ENCODE results near the gene DDX47. TPM values are rescaled to one million over a fixed set of nuclear protein-coding genes. Genes with fewer than 3 reads are reported as not detected.
"Not testable (repeated sequence)": the region's sequence is repeated elsewhere in the genome, so short reads cannot be mapped to it uniquely, and the experiment has no call there.

The DDX47 gene
- total RNA-seq, 4 donors from 2014 or later: 49.2 to 66.7 (median 60.2) TPM

- no peak for ATAC-seq
- Histone ChIP-seq H3K27me3 (no peaks in the 10 kb centered on the region), H3K4me3 (no peak overlapping the region), H3K4me1 (peaks cover 0 to 16% (median 0%) of the 10 kb centered on the region in 3 donors), H3K27ac (no peak overlapping the region), H3K9me3 (no peaks in the 10 kb centered on the region), H3K36me3 (no peaks in the 10 kb centered on the region)
- WGBS, 2 donors (ENCODE audit: low coverage in 1 of 2): 77 to 91% methylated on average over 7 to 8 of the region's 8 CpGs
- TF ChIP-seq POLR2AphosphoS5 (IDR thresholded peaks at IDR 0.05) (no peak), POLR2A (IDR thresholded peaks at IDR 0.05) (no peak), CTCF (IDR thresholded peaks at IDR 0.05) (no peak), EP300 (IDR thresholded peaks at IDR 0.05) (no peak)
Measured at GRCh38 chr12:12799163-12799920, 13.8 kb upstream of the DDX47 start.

DNA sequence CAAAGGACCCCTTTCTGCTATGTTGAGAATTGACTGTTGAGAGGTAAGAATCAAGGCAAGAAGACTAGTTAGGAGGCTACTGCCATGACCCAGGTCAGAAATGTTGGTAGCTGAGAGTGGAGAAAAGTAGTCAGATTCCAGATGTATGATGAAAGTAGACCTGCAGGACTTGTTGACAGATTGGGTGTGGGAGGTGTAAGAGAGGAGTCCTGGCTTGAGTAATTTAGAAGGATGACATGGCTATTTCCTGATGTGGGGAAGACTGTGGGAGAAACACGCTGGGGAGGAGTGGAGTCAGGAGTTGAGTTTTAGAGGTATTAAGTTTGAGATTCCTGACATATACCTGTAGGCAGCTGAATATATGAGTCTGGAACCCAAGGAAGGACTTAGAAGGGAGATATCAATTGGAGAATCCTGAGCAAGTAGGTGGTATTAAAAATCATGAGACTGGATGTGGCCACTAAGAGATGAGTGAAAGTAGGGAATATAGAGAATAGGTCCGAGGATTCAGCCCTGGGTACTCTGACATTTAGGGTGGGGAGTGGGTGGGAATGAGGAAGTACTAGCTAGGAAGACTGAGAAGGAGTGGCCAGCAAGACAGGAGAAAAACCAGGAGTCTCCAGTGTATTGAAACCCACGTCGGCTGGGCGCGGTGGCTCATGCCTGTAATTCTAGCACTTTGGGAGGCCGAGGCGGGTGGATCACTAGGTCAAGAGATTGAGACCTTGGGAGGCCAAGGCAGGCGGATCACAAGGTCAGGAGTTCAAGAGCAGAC, 12.6 kb upstream of the DDX47 start:
- TF ChIP-seq EP300 (IDR thresholded peaks at IDR 0.05) (no peak), POLR2A (IDR thresholded peaks at IDR 0.05) (no peak), POLR2AphosphoS5 (IDR thresholded peaks at IDR 0.05) (no peak), CTCF (IDR thresholded peaks at IDR 0.05) (no peak)
- no peaks in the 10 kb centered on the region for H3K36me3 ChIP-seq
- peaks cover 0 to 16% (median 0%) of the 10 kb centered on the region in 3 donors for H3K4me1 ChIP-seq
- no peak overlapping the region for H3K4me3 ChIP-seq
- no peaks in the 10 kb centered on the region for H3K27me3 ChIP-seq
- ATAC-seq: no peak
- H3K27ac ChIP-seq: no peak overlapping the region
- 78 to 86% methylated on average over 8 to 9 of the region's 9 CpGs for WGBS, 2 donors (ENCODE audit: low coverage in 1 of 2)
- H3K9me3 ChIP-seq: no peaks in the 10 kb centered on the region

GRCh38 chr12:12801656-12802055, 11.5 kb upstream of the DDX47 start:
- H3K27me3 ChIP-seq, ATAC-seq: not testable (repeated sequence)
- WGBS, 2 donors (ENCODE audit: low coverage in 1 of 2): 88% methylated on average over 1 of the region's 4 CpGs; no CpG with 5 or more reads in 1 of the 2 donors

GRCh38 chr12:12803186-12803585, 10.0 kb upstream of the DDX47 start:
- peak; percentile 78 for ATAC-seq
- peak overlapping the region in 2 of 4 donors; percentile 2 to 24 for H3K27ac ChIP-seq

More at GRCh38 chr12:12801656-12802055, 11.5 kb upstream of the DDX47 start:
- not testable (repeated sequence) for H3K4me3 ChIP-seq, H3K9me3 ChIP-seq, H3K36me3 ChIP-seq, H3K27ac ChIP-seq
- H3K4me1 ChIP-seq: peaks cover 0 to 16% (median 0%) of the 10 kb centered on the region in 3 donors

More at GRCh38 chr12:12803186-12803585, 10.0 kb upstream of the DDX47 start:
- no peaks in the 10 kb centered on the region for H3K36me3 ChIP-seq
- no peaks in the 10 kb centered on the region for H3K9me3 ChIP-seq
- no peak for TF ChIP-seq EP300 (IDR thresholded peaks at IDR 0.05)
- no peak for TF ChIP-seq CTCF (IDR thresholded peaks at IDR 0.05)
- no peak for TF ChIP-seq POLR2AphosphoS5 (IDR thresholded peaks at IDR 0.05)
- no peak for TF ChIP-seq POLR2A (IDR thresholded peaks at IDR 0.05)
- H3K4me1 ChIP-seq: peaks cover 0 to 29% (median 0%) of the 10 kb centered on the region in 3 donors
- 20% methylated on average over 1 of the region's 2 CpGs; no CpG with 5 or more reads in 1 of the 2 donors for WGBS, 2 donors (ENCODE audit: low coverage in 1 of 2)
- H3K4me3 ChIP-seq: no peak overlapping the region
- H3K27me3 ChIP-seq: no peaks in the 10 kb centered on the region

Data from gastroesophageal sphincter (tissue), 4 donors.